ENCODE results near the gene INTS7. TPM values are rescaled to one million over a fixed set of nuclear protein-coding genes. Genes with fewer than 3 reads are reported as not detected.

Gene INTS7
- total and polyA plus RNA-seq, 9 of the 15 experiments (the other 6 are each of a cell fraction or from before 2014, with no cell fraction given): 27.3 to 68.4 (median 40.4) TPM

DNA sequence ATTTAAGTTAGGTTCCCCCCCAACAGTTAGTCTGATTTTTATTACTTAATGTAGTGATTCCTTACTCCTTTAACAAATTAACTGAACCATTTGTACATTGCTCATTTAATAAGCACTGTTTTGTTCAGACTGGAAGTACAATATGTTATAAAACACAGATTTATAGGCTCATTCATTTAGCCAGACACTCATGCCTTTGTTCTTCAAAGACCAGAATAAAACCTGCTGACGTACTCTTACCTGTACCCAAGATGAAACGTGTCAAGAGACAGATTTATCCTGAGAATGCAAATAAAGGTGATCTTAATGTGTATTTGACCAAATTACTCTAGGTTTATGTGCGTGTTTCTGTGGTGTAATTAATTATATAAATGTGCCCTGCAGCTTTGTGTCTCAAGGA is 92.8 kb downstream of the INTS7 start:
- no TSS peak for BruUV-seq (replicated peaks)
- WGBS (ENCODE audit: insufficient coverage, low coverage, missing lambda C conversion rate): 94% methylated on average over 3 of the region's 3 CpGs
- Histone ChIP-seq H4K20me1 (replicated peaks; ENCODE audit: control insufficient read depth, insufficient read depth, low read length) (no peaks in the 10 kb centered on the region), H3K9me3 (replicated peaks; ENCODE audit: control insufficient read depth, insufficient read depth, low read depth, low read length) (no peaks in the 10 kb centered on the region), H3K9ac (ENCODE audit: insufficient read depth in 1 of 2, low read depth in 2 of 2, low read length in 2 of 2) (no peak overlapping the region), H2AFZ (ENCODE audit: low read depth, low read length) (no peak overlapping the region), H3K4me2 (ENCODE audit: insufficient read depth, low read length) (no peak overlapping the region), H3K9me1 (ENCODE audit: control insufficient read depth, insufficient read depth, low read length) (no peaks in the 10 kb centered on the region), H3K4me1 (replicated peaks in 1 of 2; ENCODE audit: control insufficient read depth in 2 of 2, insufficient read depth in 2 of 2, low read length in 2 of 2) (no peaks in the 10 kb centered on the region; a peak in 1 of 5 replicates), H3K27me3 (ENCODE audit: control insufficient read depth in 2 of 2, insufficient read depth in 2 of 2, low read length in 2 of 2) (no peaks in the 10 kb centered on the region), H3K4me3 (no peak overlapping the region), H3K27ac (ENCODE audit: extremely low read depth, low read depth, low read length) (no peak overlapping the region), H3K79me2 (ENCODE audit: control insufficient read depth, insufficient read depth, low read length) (no peaks in the 10 kb centered on the region), H3K36me3 (ENCODE audit: control insufficient read depth, insufficient read depth, low read length) (peaks cover 46% of the 10 kb centered on the region; the same call in 2 of the 3 replicates)
- FAIRE-seq: no peak
- ChIA-PET POLR2A (interaction anchor here (0.6 to 1.9 kb wide), 2 partner anchors 9 to 10 kb away, joined by 3 to 4 read pairs; no protein-coding TSS in a partner anchor), CTCF (ENCODE audit: low intra/inter-chr PET ratio) (no interaction called here)
- no peak for ATAC-seq
- in situ Hi-C loops (cut with MboI) (no loop called here), intact Hi-C loops (cut with micrococcal nuclease) (no loop called here)
- no peak for DNase-seq (ENCODE audit: extremely low read depth in 1 of 4, low spot score in 3 of 4)
- no peak for TF ChIP-seq RFX1 (IDR thresholded peaks at IDR 0.05)
- TF ChIP-seq, protein P1, sequence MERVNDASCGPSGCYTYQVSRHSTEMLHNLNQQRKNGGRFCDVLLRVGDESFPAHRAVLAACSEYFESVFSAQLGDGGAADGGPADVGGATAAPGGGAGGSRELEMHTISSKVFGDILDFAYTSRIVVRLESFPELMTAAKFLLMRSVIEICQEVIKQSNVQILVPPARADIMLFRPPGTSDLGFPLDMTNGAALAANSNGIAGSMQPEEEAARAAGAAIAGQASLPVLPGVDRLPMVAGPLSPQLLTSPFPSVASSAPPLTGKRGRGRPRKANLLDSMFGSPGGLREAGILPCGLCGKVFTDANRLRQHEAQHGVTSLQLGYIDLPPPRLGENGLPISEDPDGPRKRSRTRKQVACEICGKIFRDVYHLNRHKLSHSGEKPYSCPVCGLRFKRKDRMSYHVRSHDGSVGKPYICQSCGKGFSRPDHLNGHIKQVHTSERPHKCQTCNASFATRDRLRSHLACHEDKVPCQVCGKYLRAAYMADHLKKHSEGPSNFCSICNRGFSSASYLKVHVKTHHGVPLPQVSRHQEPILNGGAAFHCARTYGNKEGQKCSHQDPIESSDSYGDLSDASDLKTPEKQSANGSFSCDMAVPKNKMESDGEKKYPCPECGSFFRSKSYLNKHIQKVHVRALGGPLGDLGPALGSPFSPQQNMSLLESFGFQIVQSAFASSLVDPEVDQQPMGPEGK (CRISPR knock-in tag; IDR thresholded peaks at IDR 0.05; ENCODE audit: borderline replicate concordance): no peak
- TF ChIP-seq THRAP3 (IDR thresholded peaks at IDR 0.05; ENCODE audit: borderline replicate concordance): no peak
- no peak for TF ChIP-seq NFATC3 (IDR thresholded peaks at IDR 0.05)
- TF ChIP-seq CXXC5 (CRISPR knock-in tag; IDR thresholded peaks at IDR 0.05): no peak
- no peak for TF ChIP-seq ERF (CRISPR knock-in tag; IDR thresholded peaks at IDR 0.05)
- no peak for TF ChIP-seq SP2 (IDR thresholded peaks at IDR 0.05; ENCODE audit: extremely low read depth, low read depth, low read length, poor library complexity, severe bottlenecking)
- no peak for TF ChIP-seq PCBP1 (IDR thresholded peaks at IDR 0.05; ENCODE audit: low read depth, low read length, poor library complexity, severe bottlenecking)
- no peak for TF ChIP-seq CBX5 (IDR thresholded peaks at IDR 0.05; ENCODE audit: borderline replicate concordance, low read depth)
- TF ChIP-seq, protein P2, sequence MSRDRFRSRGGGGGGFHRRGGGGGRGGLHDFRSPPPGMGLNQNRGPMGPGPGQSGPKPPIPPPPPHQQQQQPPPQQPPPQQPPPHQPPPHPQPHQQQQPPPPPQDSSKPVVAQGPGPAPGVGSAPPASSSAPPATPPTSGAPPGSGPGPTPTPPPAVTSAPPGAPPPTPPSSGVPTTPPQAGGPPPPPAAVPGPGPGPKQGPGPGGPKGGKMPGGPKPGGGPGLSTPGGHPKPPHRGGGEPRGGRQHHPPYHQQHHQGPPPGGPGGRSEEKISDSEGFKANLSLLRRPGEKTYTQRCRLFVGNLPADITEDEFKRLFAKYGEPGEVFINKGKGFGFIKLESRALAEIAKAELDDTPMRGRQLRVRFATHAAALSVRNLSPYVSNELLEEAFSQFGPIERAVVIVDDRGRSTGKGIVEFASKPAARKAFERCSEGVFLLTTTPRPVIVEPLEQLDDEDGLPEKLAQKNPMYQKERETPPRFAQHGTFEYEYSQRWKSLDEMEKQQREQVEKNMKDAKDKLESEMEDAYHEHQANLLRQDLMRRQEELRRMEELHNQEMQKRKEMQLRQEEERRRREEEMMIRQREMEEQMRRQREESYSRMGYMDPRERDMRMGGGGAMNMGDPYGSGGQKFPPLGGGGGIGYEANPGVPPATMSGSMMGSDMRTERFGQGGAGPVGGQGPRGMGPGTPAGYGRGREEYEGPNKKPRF (IDR thresholded peaks at IDR 0.05; ENCODE audit: low read depth, low read length): no peak
- TF ChIP-seq, protein P3, sequence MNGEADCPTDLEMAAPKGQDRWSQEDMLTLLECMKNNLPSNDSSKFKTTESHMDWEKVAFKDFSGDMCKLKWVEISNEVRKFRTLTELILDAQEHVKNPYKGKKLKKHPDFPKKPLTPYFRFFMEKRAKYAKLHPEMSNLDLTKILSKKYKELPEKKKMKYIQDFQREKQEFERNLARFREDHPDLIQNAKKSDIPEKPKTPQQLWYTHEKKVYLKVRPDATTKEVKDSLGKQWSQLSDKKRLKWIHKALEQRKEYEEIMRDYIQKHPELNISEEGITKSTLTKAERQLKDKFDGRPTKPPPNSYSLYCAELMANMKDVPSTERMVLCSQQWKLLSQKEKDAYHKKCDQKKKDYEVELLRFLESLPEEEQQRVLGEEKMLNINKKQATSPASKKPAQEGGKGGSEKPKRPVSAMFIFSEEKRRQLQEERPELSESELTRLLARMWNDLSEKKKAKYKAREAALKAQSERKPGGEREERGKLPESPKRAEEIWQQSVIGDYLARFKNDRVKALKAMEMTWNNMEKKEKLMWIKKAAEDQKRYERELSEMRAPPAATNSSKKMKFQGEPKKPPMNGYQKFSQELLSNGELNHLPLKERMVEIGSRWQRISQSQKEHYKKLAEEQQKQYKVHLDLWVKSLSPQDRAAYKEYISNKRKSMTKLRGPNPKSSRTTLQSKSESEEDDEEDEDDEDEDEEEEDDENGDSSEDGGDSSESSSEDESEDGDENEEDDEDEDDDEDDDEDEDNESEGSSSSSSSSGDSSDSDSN (IDR thresholded peaks at IDR 0.05; ENCODE audit: borderline replicate concordance in 1 of 2, low read depth in 2 of 2, low read length in 2 of 2): no peak
- TF ChIP-seq, protein P4, sequence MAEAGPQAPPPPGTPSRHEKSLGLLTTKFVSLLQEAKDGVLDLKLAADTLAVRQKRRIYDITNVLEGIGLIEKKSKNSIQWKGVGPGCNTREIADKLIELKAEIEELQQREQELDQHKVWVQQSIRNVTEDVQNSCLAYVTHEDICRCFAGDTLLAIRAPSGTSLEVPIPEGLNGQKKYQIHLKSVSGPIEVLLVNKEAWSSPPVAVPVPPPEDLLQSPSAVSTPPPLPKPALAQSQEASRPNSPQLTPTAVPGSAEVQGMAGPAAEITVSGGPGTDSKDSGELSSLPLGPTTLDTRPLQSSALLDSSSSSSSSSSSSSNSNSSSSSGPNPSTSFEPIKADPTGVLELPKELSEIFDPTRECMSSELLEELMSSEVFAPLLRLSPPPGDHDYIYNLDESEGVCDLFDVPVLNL (CRISPR knock-in tag; IDR thresholded peaks at IDR 0.05; ENCODE audit: low read depth): no peak
- no peak for TF ChIP-seq PTTG1 (tag; IDR thresholded peaks at IDR 0.05; ENCODE audit: low read depth)
- no peak for TF ChIP-seq POLR2H (tag; IDR thresholded peaks at IDR 0.05; ENCODE audit: low read depth)
- TF ChIP-seq SP1 (CRISPR knock-in tag; IDR thresholded peaks at IDR 0.05): no peak
- TF ChIP-seq RHOXF2B (CRISPR knock-in tag; conservative IDR thresholded peaks at IDR 0.05): no peak

All from K562 (cell line).